NOMO-1 (cell line): Measurements from ENCODE around the gene MR1.

Source experiments
- DNase-seq, 2 experiments: peaks; one replicate each; lab custom pipeline; 2025; ENCODE audit not compliant: unreplicated experiment in 2 of 2; lab: John Stamatoyannopoulos, UW

Gene MR1

DNA sequence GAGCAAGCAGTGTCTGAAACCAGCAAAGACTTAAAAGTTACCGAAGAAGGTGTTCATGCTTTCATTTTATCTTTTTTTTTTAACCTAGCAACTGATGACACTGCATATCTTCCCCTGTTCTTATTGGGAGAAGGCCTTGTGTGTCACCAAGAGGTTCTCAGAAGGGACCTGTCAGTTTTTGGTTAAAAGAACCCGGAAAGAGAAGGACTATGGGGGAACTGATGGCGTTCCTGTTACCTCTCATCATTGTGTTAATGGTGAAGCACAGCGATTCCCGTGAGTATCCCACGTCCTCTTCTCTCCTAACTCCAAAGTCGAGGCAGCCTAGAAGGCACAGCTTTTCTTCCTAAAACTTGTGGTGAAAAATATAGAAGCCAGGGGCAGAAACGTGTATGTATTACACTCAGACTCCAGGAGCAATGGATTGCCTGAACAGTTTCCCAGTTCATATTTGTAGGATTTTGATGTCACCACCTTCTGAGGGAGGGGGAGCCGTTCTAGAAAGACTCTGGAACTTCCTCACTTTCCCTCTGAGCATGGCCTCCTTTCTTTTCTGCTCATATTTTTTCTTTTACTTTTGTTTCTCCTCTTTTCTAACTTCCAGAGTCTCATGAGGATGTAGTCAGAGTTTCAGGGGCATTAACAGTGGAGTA lies at the start of gene MR1:
TSS of gene MR1 (plus strand) at position 185 of the 653 bp plus-strand sequence. CDS start at position 210, 25 bp downstream.
- DNase-seq, result peak; percentile 75 to 95

DNA sequence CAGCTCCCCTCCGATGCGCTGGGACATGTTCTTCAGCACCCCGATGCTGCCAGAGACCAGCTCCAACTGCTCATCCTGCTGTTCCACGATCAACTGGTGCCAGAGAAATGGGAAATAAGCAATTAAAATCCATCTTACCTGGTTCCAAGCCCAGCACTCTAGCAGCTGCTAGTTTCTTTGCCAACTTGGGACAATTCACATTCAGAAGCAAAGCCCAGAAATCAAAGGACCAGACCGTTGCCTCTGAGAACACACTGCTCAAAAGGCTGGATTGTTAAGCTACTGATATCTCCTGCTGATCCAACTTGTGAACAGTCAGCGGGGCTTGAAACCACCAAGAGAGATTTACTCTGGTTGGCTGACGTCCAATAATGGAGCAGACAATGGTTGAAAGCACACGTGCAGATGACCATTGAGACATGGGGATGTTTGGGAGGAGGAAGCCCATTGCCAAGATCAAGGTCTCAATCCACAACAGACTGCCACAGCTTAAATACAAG lies 45.5 kb upstream of the MR1 start:
- no peak for DNase-seq

- no peak for DNase-seq
Observed at GRCh38 chr1:180994262-180994661, 39.5 kb upstream of the MR1 start.

- no peak for DNase-seq
Observed at GRCh38 chr1:180997843-180998504, 35.8 kb upstream of the MR1 start.

DNA sequence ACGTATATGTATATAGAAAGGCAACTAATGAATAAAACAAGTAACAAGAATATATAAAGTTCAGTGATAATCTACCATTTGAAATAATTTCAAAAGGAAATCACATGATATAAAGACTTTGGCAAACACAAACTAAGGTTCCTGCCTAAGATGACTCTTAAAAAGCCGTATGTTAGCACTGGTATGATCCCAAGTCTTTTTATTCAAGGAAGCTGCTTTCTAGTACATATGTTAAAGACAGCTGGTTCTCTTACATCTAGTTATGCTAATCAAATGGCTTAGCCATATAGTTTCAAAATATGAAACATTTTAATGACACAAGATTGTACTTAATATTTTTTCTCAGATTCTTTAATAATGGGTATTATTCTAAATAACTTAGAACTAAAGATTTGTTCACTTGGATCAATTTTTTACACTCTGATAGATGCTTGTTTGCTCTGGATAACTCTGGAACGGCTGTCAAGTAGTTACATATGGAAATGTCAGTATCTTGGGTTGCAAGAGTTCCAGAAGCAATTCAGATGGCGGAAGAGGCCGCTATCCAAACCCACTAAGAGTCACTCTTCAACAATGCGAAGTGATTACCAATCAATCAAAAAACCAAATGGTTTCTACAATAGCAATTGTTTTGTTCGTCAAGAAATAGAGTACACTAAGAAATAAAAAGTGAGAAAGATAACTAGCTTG lies 32.5 kb upstream of the MR1 start:
- DNase-seq, result no peak

DNA sequence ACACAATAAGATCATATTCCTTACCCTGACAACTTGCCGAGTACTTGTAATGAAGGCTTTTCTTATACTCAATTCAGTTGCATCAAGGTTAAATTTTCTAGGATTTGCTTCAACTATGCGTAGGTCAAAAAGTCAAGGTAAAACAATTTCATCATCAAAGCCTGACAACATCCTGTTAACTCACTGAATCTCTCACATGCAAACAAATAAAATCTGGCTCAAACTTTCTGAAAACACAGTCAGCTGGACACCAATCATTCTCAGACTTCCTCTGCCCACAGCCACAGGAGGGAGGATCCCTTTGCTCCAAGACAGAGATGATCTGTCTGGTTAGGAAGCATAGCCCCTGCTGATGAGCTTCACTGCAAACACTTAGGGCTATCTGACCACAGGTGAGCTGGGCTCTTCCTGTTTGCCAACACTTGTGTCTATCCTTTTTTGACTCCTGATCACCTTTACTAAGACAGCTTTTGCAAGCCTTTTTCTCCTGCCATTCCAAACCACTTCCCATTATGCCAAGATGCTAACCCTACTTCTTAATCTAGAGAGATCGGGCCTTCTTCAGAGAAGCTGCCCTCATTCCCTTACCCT lies 31.1 kb upstream of the MR1 start:
- no peak for DNase-seq

- DNase-seq, result no peak
Observed at GRCh38 chr1:181010789-181011188, 23.0 kb upstream of the MR1 start.

DNA sequence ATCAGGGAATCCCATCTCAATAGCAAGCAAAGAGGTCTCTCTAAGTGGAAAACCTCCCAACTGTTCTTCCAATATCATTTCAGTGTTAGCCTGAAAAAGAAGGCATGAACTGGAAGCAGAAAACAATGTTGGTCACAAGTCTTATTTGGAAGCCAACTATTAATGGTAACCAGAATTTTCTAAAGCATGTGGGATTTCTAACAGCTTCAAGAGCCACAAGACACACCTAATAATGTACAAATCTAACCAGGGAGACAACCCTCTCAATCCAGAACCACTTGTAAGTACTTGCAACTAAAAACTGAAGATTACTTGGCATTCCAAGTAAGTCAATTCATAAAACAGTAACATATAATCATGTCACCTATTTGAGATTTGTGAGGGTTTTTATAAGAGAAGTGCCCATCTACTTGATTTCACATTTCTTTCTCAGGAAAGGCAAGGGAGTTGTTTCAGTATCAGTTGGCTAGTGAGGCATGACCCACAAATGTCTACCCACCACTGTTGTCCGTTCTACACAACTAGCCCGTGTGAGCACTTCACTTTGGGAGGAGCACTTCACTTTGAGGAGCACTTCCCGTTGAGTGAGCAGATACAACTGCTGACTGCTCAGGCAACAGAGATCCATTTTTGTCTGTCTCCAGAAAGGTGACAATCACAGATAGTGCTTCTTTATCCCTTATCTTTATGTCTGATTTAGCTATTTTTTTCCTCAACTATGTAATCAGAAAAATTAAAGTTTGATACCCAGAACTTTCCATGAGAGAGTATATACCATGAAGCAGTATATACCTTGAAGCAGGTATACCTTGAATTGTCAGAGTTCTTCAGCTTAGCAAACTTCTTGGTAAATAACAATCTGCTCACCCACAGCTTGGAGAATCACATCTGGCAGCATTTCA lies 22.2 kb upstream of the MR1 start:
- DNase-seq, result no peak

- no peak for DNase-seq
Observed at GRCh38 chr1:181012203-181012745, 21.5 kb upstream of the MR1 start.

- peak; percentile 56 to 66 for DNase-seq
Observed at GRCh38 chr1:181013144-181013543, 20.6 kb upstream of the MR1 start.

DNA sequence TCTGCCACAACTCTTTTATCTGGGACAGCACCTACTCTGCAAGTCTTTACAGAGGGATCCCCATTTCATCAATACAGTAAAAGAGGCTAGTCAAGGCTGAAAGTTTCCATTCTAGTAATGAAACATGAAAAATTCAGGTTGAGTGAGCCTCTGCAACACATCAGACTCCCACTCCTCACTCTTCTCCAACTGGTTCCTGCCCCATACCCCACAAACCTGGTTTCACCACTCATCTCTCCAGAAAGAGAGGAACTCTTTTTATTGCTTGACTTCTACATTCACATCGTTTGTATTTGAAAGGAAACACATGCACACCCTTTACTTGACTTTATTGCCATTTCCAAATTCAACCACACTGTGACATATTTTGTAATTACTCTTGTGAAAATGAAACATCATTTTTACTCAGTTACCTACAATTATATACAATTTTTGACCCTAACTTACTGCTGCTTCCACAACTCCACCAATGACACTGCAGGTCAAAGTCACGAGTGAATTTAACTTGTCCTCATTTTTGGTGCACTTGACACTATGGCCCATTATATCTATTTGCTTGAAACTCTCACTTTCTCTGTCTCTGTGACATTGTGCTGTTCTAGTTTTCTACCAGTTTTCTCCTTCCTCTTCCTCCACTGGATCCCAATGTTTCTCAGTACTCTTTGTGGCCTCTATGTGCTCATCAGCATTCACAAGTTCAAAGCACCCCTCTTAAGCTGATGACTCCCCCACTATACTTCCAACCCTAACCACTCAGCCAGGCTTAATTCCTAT lies 19.1 kb upstream of the MR1 start:
- peak; percentile 56 for DNase-seq

- DNase-seq, result peak; percentile 75 to 96
Observed at GRCh38 chr1:181015251-181015615, 18.6 kb upstream of the MR1 start.

GRCh38 chr1:181016563-181016962 lies 17.2 kb upstream of the MR1 start:
- DNase-seq, result no peak

DNA sequence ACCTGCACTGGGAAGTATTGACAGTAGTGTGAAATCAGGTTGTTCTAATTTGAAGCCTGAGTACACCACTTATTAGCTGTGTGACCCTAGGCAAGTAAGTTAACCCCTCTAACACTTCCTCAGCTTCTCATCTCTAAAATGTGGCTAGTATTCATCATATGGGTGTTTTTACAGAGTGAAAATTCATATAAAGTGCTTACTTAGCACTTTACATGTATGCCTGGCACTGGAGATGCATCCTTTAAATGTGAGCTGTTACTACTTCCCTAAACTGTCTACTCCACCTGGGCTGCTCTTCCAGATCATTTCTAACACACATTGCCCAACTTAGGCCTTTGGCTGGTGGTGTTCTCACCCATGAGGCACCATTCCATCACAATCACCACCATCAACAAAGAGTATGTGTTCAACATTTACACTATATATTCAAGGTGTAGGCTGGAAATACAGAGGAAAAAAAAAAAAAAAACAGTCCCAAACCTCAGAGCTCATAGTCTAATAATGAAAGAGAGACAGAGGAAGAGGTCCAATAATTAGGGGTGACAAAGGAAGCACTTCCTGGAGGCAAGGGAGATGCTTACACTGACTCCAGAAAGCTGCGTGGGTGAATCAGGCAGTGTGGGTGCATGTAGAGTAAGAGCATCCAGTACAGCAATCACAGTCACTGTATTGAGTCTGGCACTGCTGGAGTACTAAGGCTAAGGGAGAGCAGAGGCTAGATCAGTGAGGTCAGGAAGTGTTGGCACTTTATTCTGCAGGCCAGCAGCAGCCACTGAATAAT lies 14.7 kb upstream of the MR1 start:
- DNase-seq, result no peak

DNA sequence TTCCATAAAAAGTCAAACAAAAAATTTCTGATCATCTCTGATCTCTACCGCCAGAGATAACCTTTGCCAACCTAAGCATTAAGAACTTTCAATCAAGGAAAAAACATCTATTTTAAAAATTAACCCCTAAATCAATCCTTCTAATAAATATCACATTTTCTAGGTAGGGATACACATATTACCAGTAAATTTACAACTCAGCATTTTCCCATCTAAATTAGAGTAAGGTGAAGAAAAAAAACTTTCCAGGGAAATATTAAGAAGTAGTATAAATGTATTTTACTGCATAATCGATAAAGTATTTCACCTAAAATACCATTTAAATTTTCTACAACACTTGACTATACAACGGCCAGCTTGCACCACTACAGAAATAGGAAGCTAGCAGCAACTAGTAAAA lies 12.6 kb upstream of the MR1 start:
- no peak for DNase-seq

DNA sequence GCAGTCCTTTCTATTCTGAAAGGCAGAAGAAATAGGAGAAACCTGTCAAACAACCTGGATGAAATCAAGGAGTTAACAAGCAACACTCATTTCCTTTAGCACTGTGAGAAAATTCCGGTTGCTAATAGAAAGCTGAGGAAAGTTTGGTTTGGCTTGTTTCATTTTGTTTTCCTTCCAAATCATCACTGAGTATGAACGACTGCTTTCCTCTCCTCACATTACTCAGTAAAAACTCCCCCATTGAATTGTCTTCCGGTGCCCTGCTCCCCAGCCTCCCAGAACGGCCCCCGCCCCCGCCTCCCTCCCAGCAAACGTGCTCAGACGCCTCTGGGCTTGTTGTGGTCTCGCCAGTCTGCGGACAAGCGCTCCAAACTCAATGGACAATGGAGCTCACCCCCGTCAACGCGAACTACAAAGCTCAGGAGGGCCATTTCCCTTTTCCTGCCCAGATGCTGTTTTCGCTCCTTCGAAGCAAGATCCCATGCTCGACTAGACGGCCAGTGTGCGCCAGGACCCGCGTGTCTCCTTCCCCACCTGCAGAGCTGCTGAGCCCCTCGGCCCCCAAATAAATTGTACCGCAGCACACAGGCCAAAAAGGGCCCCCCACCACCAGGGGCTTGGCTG lies 11.9 kb upstream of the MR1 start:
- DNase-seq, result peak; percentile 46 to 48

DNA sequence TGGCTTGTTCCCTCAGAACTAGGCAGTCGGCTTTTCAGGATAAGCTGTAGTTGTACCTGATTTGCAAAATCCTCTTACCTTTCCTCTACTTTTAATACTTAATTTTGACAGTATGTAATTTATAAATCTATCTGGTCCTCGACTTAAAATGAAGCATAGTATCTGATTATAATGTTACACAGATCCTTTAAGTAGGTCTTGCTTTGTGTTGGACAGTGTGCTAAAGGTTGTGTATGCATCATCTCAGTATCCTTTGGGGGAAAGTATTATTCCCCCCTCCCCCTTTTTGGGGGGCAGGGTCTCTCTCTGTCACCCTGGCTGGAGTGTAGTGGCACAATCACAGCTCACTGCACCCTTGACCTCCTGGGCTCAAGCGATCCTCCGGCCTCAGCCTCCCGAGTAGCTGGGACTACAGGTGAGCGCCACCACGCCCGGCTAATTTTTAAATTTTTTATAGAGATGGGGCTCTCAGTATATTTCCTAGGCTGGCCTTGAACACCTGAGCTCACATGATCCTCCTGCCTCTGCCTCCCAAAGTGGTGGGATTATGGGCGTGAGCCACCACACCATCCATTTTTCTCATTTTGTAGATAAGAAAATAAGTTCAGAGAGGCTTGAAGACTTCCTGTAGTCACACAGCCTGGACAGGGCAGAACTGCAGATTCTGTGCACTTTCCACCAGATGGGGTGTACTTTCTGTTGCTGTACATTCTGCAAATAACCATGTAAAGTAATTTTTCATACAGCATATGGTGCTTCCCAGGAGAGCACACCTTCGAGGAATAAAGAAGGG lies 10.3 kb upstream of the MR1 start:
- DNase-seq, result no peak
